Fibroblast of pulmonary artery (primary cell): Measurements from ENCODE around the gene CKS1B.
A peak's percentile ranks its signal among the peaks of the same experiment; 100 is the strongest.
"Not testable (repeated sequence)": the region's sequence is repeated elsewhere in the genome, so short reads cannot be mapped to it uniquely, and the experiment has no call there.

Experiments used
- DNase-seq: peaks from one replicate; pipeline ENCODE4 v3.0.0-alpha.2; 2010; ENCODE audit warnings: low read depth
- H3K4me3 ChIP-seq: replicated peaks from 2 replicates; pipeline ENCODE4 v1.5.1; 2011; ENCODE audit warnings: low read depth, mild to moderate bottlenecking, control low read depth, low read length, moderate library complexity
- CTCF ChIP-seq: IDR thresholded peaks from 2 replicates; pipeline ENCODE4 v1.5.1; 2011; ENCODE audit warnings: mild to moderate bottlenecking, control low read depth, low read length, inconsistent platforms; ENCODE audit errors: missing control alignments

Gene CKS1B

GRCh38 chr1:154982341-154982740 is 7.9 kb downstream of the CKS1B start:
- no peak for DNase-seq
- peak overlapping the region; percentile 99 for H3K4me3 ChIP-seq
- TF ChIP-seq CTCF, result no peak

- DNase-seq, result peak; percentile 100
- no peak for TF ChIP-seq CTCF
- H3K4me3 ChIP-seq, result peak within 1 kb of the TSS; percentile 99
Observed at GRCh38 chr1:154982897-154983648, 8.6 kb downstream of the CKS1B start, which contains the start of gene FLAD1. FLAD1 (plus strand) TSS chr1:154983344; CDS start chr1:154983695, 351 bp downstream.

DNA sequence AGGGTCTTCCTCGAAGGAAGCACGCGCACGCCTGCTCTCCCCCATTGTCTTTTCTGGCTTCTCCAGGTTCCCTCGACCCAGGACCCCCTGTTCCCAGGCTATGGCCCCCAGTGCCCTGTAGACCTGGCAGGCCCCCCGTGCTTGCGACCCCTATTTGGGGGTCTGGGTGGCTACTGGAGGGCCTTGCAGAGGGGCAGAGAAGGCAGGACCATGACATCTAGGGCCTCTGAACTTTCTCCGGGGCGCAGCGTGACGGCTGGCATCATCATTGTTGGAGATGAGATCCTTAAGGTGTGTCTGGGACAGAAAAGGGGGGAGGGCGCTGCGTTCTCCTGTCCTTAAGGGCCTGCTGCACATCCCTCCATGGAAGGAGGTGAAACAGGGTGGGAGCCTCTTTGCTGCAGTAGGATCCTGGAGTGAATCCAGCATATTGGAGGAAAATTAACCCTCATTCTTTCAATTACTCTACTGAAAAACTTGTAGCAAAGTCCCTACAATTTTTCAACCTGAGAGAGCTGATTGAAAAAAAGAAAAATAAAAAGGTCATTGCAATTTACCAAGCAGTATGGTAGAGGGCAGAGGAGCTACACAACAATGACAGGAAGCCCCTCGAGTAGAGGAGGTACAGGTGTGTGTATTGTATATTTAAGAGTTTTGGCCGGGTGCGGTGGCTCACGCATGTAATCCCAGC is 9.4 kb downstream of the CKS1B start:
- peak overlapping the region; percentile 99 for H3K4me3 ChIP-seq
- no peak for DNase-seq
- TF ChIP-seq CTCF, result no peak

GRCh38 chr1:154986736-154987135 is 12.3 kb downstream of the CKS1B start:
- not testable (repeated sequence) for H3K4me3 ChIP-seq, DNase-seq

DNA sequence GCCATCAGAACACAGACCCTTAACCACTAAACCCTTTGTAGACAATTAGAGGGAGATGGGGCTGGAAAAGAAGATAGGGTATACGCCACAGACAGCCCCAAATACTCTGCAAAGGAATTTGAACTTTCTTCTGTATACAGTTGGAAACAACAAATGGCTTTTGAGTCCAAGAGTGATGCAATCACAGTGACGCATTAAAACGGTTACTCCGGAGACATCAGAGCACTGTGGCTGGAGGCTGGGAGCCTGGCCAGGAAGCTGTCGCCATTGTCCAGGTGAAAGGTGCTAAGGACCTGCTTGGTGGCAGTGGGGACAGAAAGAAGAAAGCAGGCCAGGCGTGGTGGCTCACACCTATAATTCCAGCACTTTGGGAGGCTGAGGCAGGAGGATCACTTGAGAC is 12.8 kb downstream of the CKS1B start:
- no peak overlapping the region for H3K4me3 ChIP-seq
- DNase-seq, result peak; percentile 51
- TF ChIP-seq CTCF, result no peak

DNA sequence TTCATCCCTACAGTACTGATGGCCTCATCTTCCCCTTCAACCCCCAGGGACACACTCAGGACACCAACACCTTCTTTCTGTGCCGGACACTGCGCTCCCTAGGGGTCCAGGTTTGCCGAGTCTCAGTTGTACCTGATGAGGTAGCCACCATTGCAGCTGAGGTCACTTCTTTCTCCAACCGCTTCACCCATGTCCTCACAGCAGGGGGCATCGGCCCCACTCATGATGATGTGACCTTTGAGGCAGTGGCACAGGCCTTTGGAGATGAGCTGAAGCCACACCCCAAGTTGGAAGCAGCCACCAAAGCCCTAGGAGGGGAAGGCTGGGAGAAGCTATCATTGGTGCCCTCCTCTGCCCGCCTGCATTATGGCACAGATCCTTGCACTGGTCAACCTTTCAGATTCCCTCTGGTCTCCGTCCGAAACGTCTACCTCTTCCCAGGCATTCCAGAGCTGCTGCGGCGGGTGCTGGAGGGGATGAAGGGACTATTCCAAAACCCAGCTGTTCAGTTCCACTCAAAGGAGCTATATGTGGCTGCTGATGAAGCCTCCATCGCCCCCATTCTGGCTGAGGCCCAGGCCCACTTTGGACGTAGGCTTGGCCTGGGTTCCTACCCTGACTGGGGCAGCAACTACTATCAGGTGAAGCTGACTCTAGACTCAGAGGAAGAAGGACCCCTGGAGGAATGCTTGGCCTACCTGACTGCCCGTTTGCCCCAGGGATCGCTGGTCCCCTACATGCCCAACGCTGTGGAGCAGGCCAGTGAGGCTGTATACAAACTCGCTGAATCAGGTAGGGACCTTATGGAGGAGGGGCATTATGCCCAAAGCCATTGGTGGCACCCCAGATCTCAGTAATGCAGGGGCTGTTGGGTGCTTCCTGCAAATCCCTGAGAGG is 13.8 kb downstream of the CKS1B start:
- no peak for DNase-seq
- TF ChIP-seq CTCF, result no peak
- no peak overlapping the region for H3K4me3 ChIP-seq
